ENCODE results near the gene GFPT1.

- TF ChIP-seq CTCF (optimal IDR thresholded peaks at IDR 0.05 in 1 of 3, IDR thresholded peaks at IDR 0.05 in 1 of 3, conservative IDR thresholded peaks at IDR 0.05 in 1 of 3; ENCODE audit: extremely low read depth in 1 of 3, insufficient read depth in 2 of 3, low read length in 3 of 3): no peak
- no peak for TF ChIP-seq EZH2 (IDR thresholded peaks at IDR 0.05; ENCODE audit: low read length)
Observed at GRCh38 chr2:69369802-69370201, 17.2 kb downstream of the GFPT1 start.

Data from keratinocyte (primary cell).